GM23248 (cell line): ENCODE measurements around the gene CLEC18A.
"Not testable (repeated sequence)": the region's sequence is repeated elsewhere in the genome, so short reads cannot be mapped to it uniquely, and the experiment has no call there.

Source experiments
- EZH2 ChIP-seq: fragments of 200-600 bp; sonication (generic); IDR thresholded peaks from 2 replicates; pipeline ENCODE4 v1.6.1; 2018; ENCODE audit warnings: antibody characterized with exemption, mild to moderate bottlenecking; ENCODE audit not compliant: insufficient read depth, poor library complexity, severe bottlenecking
- EZH2phosphoT487 ChIP-seq: fragments of 200-600 bp; sonication (generic); IDR thresholded peaks from 2 replicates; pipeline ENCODE4 v1.6.1; 2018; ENCODE audit warnings: antibody characterized with exemption, moderate library complexity, mild to moderate bottlenecking, low read depth; ENCODE audit not compliant: insufficient read depth

DNA sequence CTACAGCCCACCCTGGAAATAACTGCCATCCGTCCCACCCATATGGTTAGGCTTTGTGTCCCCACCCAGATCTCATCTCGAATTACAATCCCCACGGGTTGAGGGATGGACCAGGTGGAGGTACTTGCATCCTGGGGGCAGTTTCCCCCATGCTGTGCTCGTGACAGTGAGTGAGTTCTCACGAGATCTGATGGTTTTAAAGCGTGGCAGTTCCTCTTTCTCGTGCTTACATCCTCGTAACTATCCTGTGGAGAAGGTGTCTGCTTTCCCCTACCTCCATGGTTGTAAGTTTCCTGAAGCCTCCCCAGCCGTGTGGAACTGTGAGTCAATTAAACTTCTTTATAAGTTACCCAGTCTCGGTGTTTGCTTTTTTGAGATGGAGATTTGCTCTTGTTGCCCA is 17.0 kb downstream of the CLEC18A start:
- not testable (repeated sequence) for TF ChIP-seq EZH2, EZH2phosphoT487
